Measurements from ENCODE around the gene NFATC3. TPM values are rescaled to one million over a fixed set of nuclear protein-coding genes. Genes with fewer than 3 reads are reported as not detected.

Gene NFATC3
- total and polyA plus RNA-seq, 4 donors = 13.5 to 69.6 (median 35.7) TPM

- WGBS, 2 donors = 85 to 87% methylated on average over 2 of the region's 2 CpGs
- no peak overlapping the region for H3K9ac ChIP-seq (ENCODE audit: insufficient read depth in 1 of 2, low read length in 2 of 2)
Observed at GRCh38 chr16:68126395-68126794, 41.2 kb downstream of the NFATC3 start.

GRCh38 chr16:68128577-68129305 lies 43.6 kb downstream of the NFATC3 start:
- peak; percentile 14 to 48 (median 25) for DNase-seq
- Histone ChIP-seq H3K27me3 (ENCODE audit: control insufficient read depth in 3 of 3, insufficient read depth in 3 of 3, low read length in 2 of 3) (no peaks in the 10 kb centered on the region), H3K36me3 (ENCODE audit: control insufficient read depth in 4 of 4, insufficient read depth in 4 of 4, low read length in 4 of 4) (peaks cover 4 to 7% (median 6%) of the 10 kb centered on the region in 4 donors), H3K9me3 (ENCODE audit: control insufficient read depth in 4 of 4, insufficient read depth in 3 of 4, low read length in 3 of 4) (no peaks in the 10 kb centered on the region), H3K9ac (ENCODE audit: insufficient read depth in 1 of 2, low read length in 2 of 2) (no peak overlapping the region), H3K4me3 (no peak overlapping the region), H3K4me1 (ENCODE audit: control insufficient read depth in 5 of 5, insufficient read depth in 5 of 5, low read length in 5 of 5) (peaks cover 0 to 8% (median 5%) of the 10 kb centered on the region in 5 donors), H3K27ac (ENCODE audit: low read depth in 1 of 2, low read length in 1 of 2) (peak overlapping the region in 1 of 2 donors; percentile 61)
- ATAC-seq (ENCODE audit: insufficient read depth, low FRiP score) = peak; percentile 58
- 64 to 84% methylated on average over 6 of the region's 6 CpGs for WGBS, 2 donors
- no peak for TF ChIP-seq CTCF (IDR thresholded peaks at IDR 0.05; ENCODE audit: control extremely low read depth, extremely low read depth)

More at GRCh38 chr16:68126395-68126794, 41.2 kb downstream of the NFATC3 start:
- peaks cover 0 to 6% (median 2%) of the 10 kb centered on the region in 5 donors for H3K4me1 ChIP-seq (ENCODE audit: control insufficient read depth in 5 of 5, insufficient read depth in 5 of 5, low read length in 5 of 5)
- no peaks in the 10 kb centered on the region for H3K9me3 ChIP-seq (ENCODE audit: control insufficient read depth in 4 of 4, insufficient read depth in 3 of 4, low read length in 3 of 4)
- no peaks in the 10 kb centered on the region for H3K27me3 ChIP-seq (ENCODE audit: control insufficient read depth in 3 of 3, insufficient read depth in 3 of 3, low read length in 2 of 3)
- no peak for DNase-seq
- TF ChIP-seq CTCF (IDR thresholded peaks at IDR 0.05; ENCODE audit: control extremely low read depth, extremely low read depth) = no peak
- no peak for ATAC-seq (ENCODE audit: insufficient read depth, low FRiP score)
- no peak overlapping the region for H3K27ac ChIP-seq (ENCODE audit: low read depth in 1 of 2, low read length in 1 of 2)
- H3K4me3 ChIP-seq = no peak overlapping the region
- H3K36me3 ChIP-seq (ENCODE audit: control insufficient read depth in 4 of 4, insufficient read depth in 4 of 4, low read length in 4 of 4) = peaks cover 5 to 7% (median 7%) of the 10 kb centered on the region in 4 donors

GRCh38 chr16:68130520-68130919 lies 45.4 kb downstream of the NFATC3 start:
- no peaks in the 10 kb centered on the region for H3K27me3 ChIP-seq (ENCODE audit: control insufficient read depth in 3 of 3, insufficient read depth in 3 of 3, low read length in 2 of 3)
- H3K36me3 ChIP-seq (ENCODE audit: control insufficient read depth in 4 of 4, insufficient read depth in 4 of 4, low read length in 4 of 4) = peaks cover 4 to 7% (median 6%) of the 10 kb centered on the region in 4 donors
- 91 to 92% methylated on average over 3 of the region's 3 CpGs for WGBS, 2 donors
- H3K9me3 ChIP-seq (ENCODE audit: control insufficient read depth in 4 of 4, insufficient read depth in 3 of 4, low read length in 3 of 4) = no peaks in the 10 kb centered on the region
- H3K9ac ChIP-seq (ENCODE audit: insufficient read depth in 1 of 2, low read length in 2 of 2) = no peak overlapping the region
- no peak for ATAC-seq (ENCODE audit: insufficient read depth, low FRiP score)
- DNase-seq = no peak
- H3K4me1 ChIP-seq (ENCODE audit: control insufficient read depth in 5 of 5, insufficient read depth in 5 of 5, low read length in 5 of 5) = peaks cover 0 to 11% (median 5%) of the 10 kb centered on the region in 5 donors
- no peak for TF ChIP-seq CTCF (IDR thresholded peaks at IDR 0.05; ENCODE audit: control extremely low read depth, extremely low read depth)
- no peak overlapping the region for H3K4me3 ChIP-seq
- no peak overlapping the region for H3K27ac ChIP-seq (ENCODE audit: low read depth in 1 of 2, low read length in 1 of 2)
